GM23338 (cell line): ENCODE data around the gene ZNF695. TPM values are rescaled to one million over a fixed set of nuclear protein-coding genes. Genes with fewer than 3 reads are reported as not detected.
"Not testable (repeated sequence)": the region's sequence is repeated elsewhere in the genome, so short reads cannot be mapped to it uniquely, and the experiment has no call there.

Experiments
- ATAC-seq: fragments of 200-7000 bp; cut with Tn5 transposase; 3 replicates; pipeline ENCODE4 v1.9.1; 2020
- DNase-seq: peaks from one replicate; pipeline ENCODE4 v3.0.0-alpha.2; 2015; ENCODE audit warnings: low spot score
- H2AFZ ChIP-seq: fragments of 200-600 bp; sonication (generic); 2 replicates; pipeline ENCODE4 v1.8.0; 2016; ENCODE audit warnings: antibody characterized with exemption, mild to moderate bottlenecking, moderate library complexity
- H3F3A ChIP-seq: fragments of 200-600 bp; sonication (generic); replicated peaks from 2 replicates; pipeline ENCODE4 v1.8.0; 2017; ENCODE audit warnings: antibody characterized with exemption, mixed run types, low read depth
- H3K27ac ChIP-seq: fragments of 200-600 bp; sonication (generic); 2 replicates; pipeline ENCODE4 v1.6.1; 2016; ENCODE audit warnings: low read depth
- H3K27me3 ChIP-seq: fragments of 200-600 bp; sonication (generic); 2 replicates; pipeline ENCODE4 v1.8.0; 2016; ENCODE audit warnings: mild to moderate bottlenecking, mixed run types, moderate library complexity; ENCODE audit not compliant: insufficient read depth
- H3K36me3 ChIP-seq: fragments of 200-600 bp; sonication (generic); 2 replicates; pipeline ENCODE4 v1.8.0; 2016; ENCODE audit warnings: mild to moderate bottlenecking; ENCODE audit not compliant: insufficient read depth
- H3K4me1 ChIP-seq: fragments of 200-600 bp; sonication (generic); 2 replicates; pipeline ENCODE4 v1.8.0; 2016; ENCODE audit warnings: mild to moderate bottlenecking, moderate library complexity; ENCODE audit not compliant: insufficient read depth
- H3K4me2 ChIP-seq: fragments of 200-600 bp; sonication (generic); 2 replicates; pipeline ENCODE4 v1.7.1; 2017; ENCODE audit warnings: mixed run types
- H3K4me3 ChIP-seq: fragments of 200-600 bp; sonication (generic); 2 replicates; pipeline ENCODE4 v1.6.1; 2016; ENCODE audit warnings: mixed run types
- H3K79me2 ChIP-seq: fragments of 200-600 bp; sonication (generic); replicated peaks from 2 replicates; pipeline ENCODE4 v1.8.0; 2017; ENCODE audit warnings: mild to moderate bottlenecking; ENCODE audit not compliant: insufficient read depth
- H3K9me2 ChIP-seq: fragments of 200-600 bp; sonication (generic); 2 replicates; pipeline ENCODE4 v1.8.0; 2017; ENCODE audit not compliant: insufficient read depth
- H4K20me1 ChIP-seq: fragments of 200-600 bp; sonication (generic); replicated peaks from 2 replicates; pipeline ENCODE4 v1.8.0; 2017; ENCODE audit warnings: mild to moderate bottlenecking; ENCODE audit not compliant: insufficient read depth
- H3K27ac Mint-ChIP-seq: 2 replicates; pipeline ENCODE4 v1.8.0; 2020; ENCODE audit warnings: inconsistent platforms, mild to moderate bottlenecking, moderate library complexity, mixed read lengths
- H3K27me3 Mint-ChIP-seq: 3 replicates; pipeline ENCODE4 v1.8.0; 2022; ENCODE audit warnings: low read depth, mild to moderate bottlenecking, moderate library complexity, mixed read lengths, inconsistent platforms; ENCODE audit not compliant: insufficient read depth, poor library complexity
- H3K36me3 Mint-ChIP-seq: 3 replicates; pipeline ENCODE4 v1.8.0; 2021; ENCODE audit warnings: low read depth, mild to moderate bottlenecking, inconsistent platforms, moderate library complexity, mixed read lengths
- H3K4me1 Mint-ChIP-seq: 3 replicates; pipeline ENCODE4 v1.8.0; 2020; ENCODE audit warnings: mild to moderate bottlenecking, inconsistent platforms, mixed read lengths
- H3K4me3 Mint-ChIP-seq: 3 replicates; pipeline ENCODE4 v1.8.0; 2021; ENCODE audit warnings: moderate library complexity, mild to moderate bottlenecking, inconsistent platforms, mixed read lengths
- H3K9me3 Mint-ChIP-seq: 3 replicates; pipeline ENCODE4 v1.8.0; 2020; ENCODE audit warnings: moderate library complexity, mild to moderate bottlenecking, inconsistent platforms, mixed read lengths
- EZH2phosphoT487 ChIP-seq: fragments of 200-600 bp; sonication (generic); IDR thresholded peaks from one replicate; pipeline ENCODE4 v1.8.1; 2018; ENCODE audit warnings: antibody characterized with exemption; ENCODE audit not compliant: unreplicated experiment
- POLR2AphosphoS5 ChIP-seq: IDR thresholded peaks from 2 replicates; pipeline ENCODE4 v1.6.1; 2016; ENCODE audit warnings: antibody characterized with exemption, low read depth
- polyA plus RNA-seq: library from polyadenylated mRNA; unstranded; fragments of >200 nt; fragmentation: Nextera tagmentation; extraction: Ambion mirVana; gene quantifications from 2 replicates; pipeline ENCODE4 v1.2.1, GENCODE V29; 2016
- total RNA-seq: library from RNA; depleted of rRNA; stranded (reverse); fragments of >200 nt; shearing (Covaris generic); gene quantifications from 2 replicates; pipeline ENCODE4 v1.2.3, GENCODE V29; 2014

ZNF695 gene
- total and polyA plus RNA-seq, 2 experiments from 2014 or later: 26.5 to 34.2 TPM

DNA sequence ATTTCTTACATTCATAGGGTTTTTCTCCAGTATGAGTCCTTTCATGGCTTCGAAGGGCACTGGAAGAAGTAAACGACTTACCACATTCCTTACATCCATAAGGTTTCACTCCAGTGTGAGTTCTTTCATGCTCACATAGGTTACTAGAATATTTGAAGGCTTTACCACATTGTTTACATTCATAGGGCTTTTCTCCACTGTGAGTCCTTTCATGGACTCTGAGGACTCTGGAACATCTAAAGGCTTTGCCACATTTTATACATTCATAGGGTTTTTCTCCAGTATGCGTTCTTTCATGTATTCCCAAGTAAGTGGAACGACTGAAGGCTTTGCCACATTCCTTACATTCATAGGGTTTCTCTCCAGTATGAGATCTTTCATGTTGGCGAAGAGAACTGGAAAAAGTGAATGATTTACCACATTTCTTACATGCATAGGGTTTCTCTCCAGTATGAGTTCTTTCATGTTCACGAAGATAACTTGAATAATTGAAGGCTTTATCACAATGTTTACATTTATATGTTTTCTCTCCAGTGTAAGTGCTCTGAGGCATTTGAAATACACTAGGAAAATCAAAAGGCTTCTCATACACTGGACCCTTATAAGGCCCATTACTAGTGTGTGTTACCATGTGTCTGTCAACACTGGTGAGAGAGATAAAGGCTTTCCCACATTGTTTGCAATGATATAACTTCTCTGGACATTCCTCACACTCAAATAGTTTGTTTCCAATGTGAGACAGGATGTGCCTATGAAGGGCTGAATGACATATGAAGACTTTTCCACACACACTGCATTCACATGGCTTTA is 29.9 kb upstream of the ZNF695 start:
- H3K27ac Mint-ChIP-seq: no peak overlapping the region
- no peak for TF ChIP-seq POLR2AphosphoS5
- Histone ChIP-seq H3K4me3 (no peak overlapping the region), H3K36me3 (peaks cover 56% of the 10 kb centered on the region), H3K27me3 (no peaks in the 10 kb centered on the region), H3K9me2 (peaks cover 3% of the 10 kb centered on the region; the same call in 1 of the 2 replicates), H4K20me1 (no peaks in the 10 kb centered on the region), H3F3A (no peaks in the 10 kb centered on the region), H3K79me2 (peaks cover 29% of the 10 kb centered on the region), H3K4me2 (no peak overlapping the region), H3K27ac (no peak overlapping the region), H3K4me1 (no peaks in the 10 kb centered on the region), H2AFZ (no peak overlapping the region)
- H3K36me3 Mint-ChIP-seq: peaks cover 97% of the 10 kb centered on the region
- H3K4me1 Mint-ChIP-seq: no peaks in the 10 kb centered on the region
- H3K4me3 Mint-ChIP-seq: no peak overlapping the region
- H3K27me3 Mint-ChIP-seq: peaks cover 5% of the 10 kb centered on the region
- peaks cover 99% of the 10 kb centered on the region for H3K9me3 Mint-ChIP-seq
- no peak for ATAC-seq
- peak; percentile 3 for DNase-seq

DNA sequence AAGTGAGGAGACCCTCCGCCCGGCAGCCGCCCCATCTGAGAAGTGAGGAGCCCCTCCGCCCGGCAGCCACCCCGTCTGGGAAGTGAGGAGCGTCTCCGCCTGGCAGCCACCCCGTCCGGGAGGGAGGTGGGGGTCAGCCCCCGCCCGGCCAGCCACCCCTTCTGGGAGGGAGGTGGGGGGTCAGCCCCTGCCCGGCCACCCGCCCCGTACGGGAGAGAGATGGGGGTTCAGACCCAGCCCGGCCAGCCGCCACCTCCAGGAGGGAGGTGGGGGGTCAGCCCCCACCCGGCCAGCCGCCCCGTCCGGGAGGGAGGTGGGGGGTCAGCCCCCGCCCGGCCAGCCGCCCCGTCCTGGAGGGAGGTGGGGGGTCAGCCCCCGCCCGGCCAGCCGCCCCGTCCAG is 24.4 kb upstream of the ZNF695 start:
- peaks cover 68% of the 10 kb centered on the region for H3K36me3 Mint-ChIP-seq
- not testable (repeated sequence) for H3K27me3 Mint-ChIP-seq

DNA sequence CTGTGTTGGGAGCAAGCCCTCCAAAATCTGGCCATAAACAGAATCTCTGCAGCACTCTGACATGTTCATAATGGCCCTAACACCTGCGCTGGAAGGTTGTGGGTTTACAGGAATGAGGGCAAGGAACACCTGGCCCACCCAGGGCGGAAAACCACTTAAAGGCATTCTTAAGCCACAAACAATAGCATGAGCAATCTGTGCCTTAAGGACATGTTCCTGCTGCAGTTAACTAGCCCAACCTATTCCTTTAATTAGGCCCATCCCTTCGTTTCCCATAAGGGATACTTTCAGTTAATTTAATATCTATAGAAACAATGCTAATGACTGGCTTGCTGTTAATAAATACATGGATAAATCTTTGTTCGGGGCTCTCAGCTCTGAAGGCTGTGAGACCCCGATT is 16.8 kb upstream of the ZNF695 start:
- H3K4me3 Mint-ChIP-seq, H3K4me3 ChIP-seq, H3K4me1 Mint-ChIP-seq, H3K36me3 ChIP-seq, H3K27me3 Mint-ChIP-seq, DNase-seq, H3K4me2 ChIP-seq, H2AFZ ChIP-seq, H3K27me3 ChIP-seq, ATAC-seq, H3K4me1 ChIP-seq, H3K27ac Mint-ChIP-seq, H3F3A ChIP-seq, H4K20me1 ChIP-seq, H3K9me2 ChIP-seq, H3K27ac ChIP-seq, H3K79me2 ChIP-seq: not testable (repeated sequence)
- peaks cover 37% of the 10 kb centered on the region for H3K36me3 Mint-ChIP-seq
- peaks cover 92% of the 10 kb centered on the region for H3K9me3 Mint-ChIP-seq

More for the DNA sequence above, 24.4 kb upstream of the ZNF695 start:
- DNase-seq, H3K27me3 ChIP-seq, H3K79me2 ChIP-seq, H3F3A ChIP-seq, H3K4me2 ChIP-seq, H3K9me2 ChIP-seq, H2AFZ ChIP-seq, ATAC-seq, H3K27ac Mint-ChIP-seq, H4K20me1 ChIP-seq, H3K4me3 ChIP-seq, H3K4me1 ChIP-seq, H3K4me3 Mint-ChIP-seq, H3K27ac ChIP-seq, H3K4me1 Mint-ChIP-seq: not testable (repeated sequence)
- H3K36me3 ChIP-seq: peaks cover 40% of the 10 kb centered on the region
- H3K9me3 Mint-ChIP-seq: peaks cover 94% of the 10 kb centered on the region

DNA sequence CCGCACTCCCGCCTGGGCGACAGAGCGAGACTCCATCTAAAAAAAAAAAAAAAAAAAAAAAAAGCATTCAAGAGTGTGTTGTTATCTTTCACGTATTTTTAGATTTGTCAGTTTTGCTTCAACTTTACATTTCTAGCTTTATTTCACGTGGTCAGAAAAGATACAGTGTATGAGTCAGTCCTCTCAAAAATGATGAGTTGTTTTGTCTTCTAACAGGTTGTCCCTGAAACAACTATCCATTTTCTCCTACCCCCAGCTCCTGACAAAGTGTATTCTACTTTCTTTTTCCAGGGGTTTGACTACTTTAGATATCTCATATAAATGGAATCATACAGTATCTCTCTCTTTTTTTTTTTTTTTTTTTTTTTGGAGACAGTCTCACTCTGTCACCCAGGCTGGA is 5.5 kb upstream of the ZNF695 start:
- Mint-ChIP-seq H3K9me3 (peaks cover 18% of the 10 kb centered on the region), H3K27me3 (peaks cover 1% of the 10 kb centered on the region), H3K4me3 (no peak overlapping the region), H3K27ac (no peak overlapping the region), H3K36me3 (peaks cover 7% of the 10 kb centered on the region; the same call in 1 of the 3 replicates), H3K4me1 (no peaks in the 10 kb centered on the region)
- TF ChIP-seq EZH2phosphoT487: no peak
- H3K27me3 ChIP-seq: no peaks in the 10 kb centered on the region
- H3K9me2 ChIP-seq: no peaks in the 10 kb centered on the region
- ATAC-seq: no peak
- no peak overlapping the region for H3K27ac ChIP-seq
- H3K36me3 ChIP-seq: no peaks in the 10 kb centered on the region
- H3K4me1 ChIP-seq: no peaks in the 10 kb centered on the region
- H2AFZ ChIP-seq: no peak overlapping the region
- no peaks in the 10 kb centered on the region for H4K20me1 ChIP-seq
- no peak overlapping the region for H3K4me2 ChIP-seq
- H3F3A ChIP-seq: no peaks in the 10 kb centered on the region
- no peaks in the 10 kb centered on the region for H3K79me2 ChIP-seq
- DNase-seq: no peak
- H3K4me3 ChIP-seq: no peak overlapping the region
